Fibroblast of pulmonary artery (primary cell): ENCODE measurements around the gene ARRDC1.

ENCODE experiments used
- DNase-seq: peaks from one replicate; pipeline ENCODE4 v3.0.0-alpha.2; 2010; ENCODE audit warnings: low read depth
- H3K4me3 ChIP-seq: replicated peaks from 2 replicates; pipeline ENCODE4 v1.5.1; 2011; ENCODE audit warnings: low read depth, mild to moderate bottlenecking, control low read depth, low read length, moderate library complexity
- TF ChIP-seq, protein P1 (sequence below): IDR thresholded peaks from 2 replicates; pipeline ENCODE4 v1.5.1; 2011; ENCODE audit warnings: mild to moderate bottlenecking, control low read depth, low read length, inconsistent platforms; ENCODE audit errors: missing control alignments

ARRDC1 gene

DNA sequence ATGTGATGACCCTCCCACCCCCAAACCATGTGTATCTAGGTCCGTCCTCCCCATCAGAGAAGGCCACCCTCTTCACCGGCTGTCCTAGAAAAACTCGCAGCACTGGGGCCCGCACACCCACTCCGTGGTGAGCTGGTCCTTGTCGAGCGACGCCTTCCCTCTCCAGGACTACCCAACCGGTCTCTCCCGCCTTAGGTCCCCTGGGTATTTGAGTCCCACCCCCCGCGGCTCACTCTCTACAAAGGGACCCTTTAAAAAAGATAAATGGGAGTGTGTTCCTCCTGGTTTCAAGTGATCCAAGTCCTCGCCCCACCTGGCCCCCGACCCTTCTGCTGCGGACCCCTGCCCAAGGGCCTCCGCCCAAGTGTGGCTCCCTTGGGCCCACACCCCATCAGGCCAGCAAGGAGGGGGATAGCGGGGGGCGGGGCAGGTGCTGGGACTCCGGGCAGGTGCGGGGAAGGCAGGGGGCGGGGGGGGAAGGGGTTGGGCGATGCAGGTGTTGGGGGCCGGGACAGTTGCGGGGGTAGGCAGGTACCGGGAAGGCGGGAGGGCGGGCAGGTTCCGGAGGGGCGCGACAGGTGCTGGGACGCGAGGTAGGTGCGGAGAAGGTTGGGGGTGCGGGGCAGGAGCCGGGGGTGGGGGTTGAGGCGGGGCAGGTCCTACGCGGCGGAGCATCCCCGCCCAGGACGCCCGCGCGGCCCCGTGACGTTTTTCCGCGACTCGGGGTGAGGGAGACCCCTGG, 970 bp upstream of the ARRDC1 start:
- H3K4me3 ChIP-seq = peak overlapping the region; percentile 53
- no peak for DNase-seq
- TF ChIP-seq, protein P1, sequence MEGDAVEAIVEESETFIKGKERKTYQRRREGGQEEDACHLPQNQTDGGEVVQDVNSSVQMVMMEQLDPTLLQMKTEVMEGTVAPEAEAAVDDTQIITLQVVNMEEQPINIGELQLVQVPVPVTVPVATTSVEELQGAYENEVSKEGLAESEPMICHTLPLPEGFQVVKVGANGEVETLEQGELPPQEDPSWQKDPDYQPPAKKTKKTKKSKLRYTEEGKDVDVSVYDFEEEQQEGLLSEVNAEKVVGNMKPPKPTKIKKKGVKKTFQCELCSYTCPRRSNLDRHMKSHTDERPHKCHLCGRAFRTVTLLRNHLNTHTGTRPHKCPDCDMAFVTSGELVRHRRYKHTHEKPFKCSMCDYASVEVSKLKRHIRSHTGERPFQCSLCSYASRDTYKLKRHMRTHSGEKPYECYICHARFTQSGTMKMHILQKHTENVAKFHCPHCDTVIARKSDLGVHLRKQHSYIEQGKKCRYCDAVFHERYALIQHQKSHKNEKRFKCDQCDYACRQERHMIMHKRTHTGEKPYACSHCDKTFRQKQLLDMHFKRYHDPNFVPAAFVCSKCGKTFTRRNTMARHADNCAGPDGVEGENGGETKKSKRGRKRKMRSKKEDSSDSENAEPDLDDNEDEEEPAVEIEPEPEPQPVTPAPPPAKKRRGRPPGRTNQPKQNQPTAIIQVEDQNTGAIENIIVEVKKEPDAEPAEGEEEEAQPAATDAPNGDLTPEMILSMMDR = no peak

DNA sequence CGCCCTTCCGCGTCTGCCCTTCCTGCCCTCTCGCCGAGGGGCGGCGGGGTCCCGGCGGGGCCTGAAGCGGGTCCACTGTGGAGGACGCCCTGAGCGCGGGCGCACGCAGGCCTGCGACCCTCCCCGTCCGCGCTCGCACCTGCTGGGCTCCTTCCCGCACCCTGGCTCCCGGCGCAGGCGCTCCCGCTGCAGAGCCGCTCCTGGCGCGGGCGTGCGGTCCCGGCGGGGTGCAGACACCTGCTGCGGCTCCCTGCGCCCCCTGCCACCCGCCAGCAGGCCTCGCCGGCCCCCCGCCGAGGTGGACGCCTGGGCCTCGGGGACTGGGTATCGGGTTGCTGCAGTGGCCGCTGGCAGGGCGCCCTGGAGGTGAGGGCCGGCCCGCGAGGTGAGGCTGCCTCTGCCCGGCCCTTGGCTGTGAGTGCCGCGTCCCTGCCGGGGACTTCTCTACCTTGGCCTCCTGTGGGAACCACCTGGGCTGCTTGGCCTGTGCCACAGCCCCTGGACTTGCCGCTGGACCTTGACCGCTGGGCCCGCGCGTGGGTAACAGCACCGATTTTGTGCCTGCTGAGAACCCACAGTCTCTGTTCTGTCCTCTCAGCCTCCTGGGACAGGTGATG, 627 bp downstream of the ARRDC1 start:
- no peak for DNase-seq
- peak overlapping the region; percentile 57 for H3K4me3 ChIP-seq
- TF ChIP-seq, protein P1 = no peak

DNA sequence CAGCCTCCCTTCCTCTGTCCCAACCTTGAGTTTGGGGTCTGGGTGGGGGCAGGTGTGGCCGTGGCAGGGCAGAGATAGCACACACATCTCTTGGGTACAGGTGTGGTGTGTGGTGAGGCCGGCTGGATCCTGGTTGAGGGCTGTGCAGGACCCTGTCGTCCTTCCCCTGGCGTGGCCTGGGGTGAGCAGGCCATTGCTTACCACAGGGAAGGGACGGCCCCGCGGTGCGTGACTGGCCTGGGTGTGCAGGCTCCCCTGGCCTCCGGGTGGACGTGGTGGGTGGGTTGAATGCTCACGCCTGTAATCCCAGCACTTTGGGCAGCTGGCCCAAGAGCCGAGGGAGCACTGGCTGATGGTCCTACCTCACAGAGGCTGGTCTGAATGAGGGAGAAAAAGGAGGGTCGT, 1.2 kb downstream of the ARRDC1 start:
- no peak for DNase-seq
- TF ChIP-seq, protein P1 = no peak
- H3K4me3 ChIP-seq = peak overlapping the region; percentile 57

DNA sequence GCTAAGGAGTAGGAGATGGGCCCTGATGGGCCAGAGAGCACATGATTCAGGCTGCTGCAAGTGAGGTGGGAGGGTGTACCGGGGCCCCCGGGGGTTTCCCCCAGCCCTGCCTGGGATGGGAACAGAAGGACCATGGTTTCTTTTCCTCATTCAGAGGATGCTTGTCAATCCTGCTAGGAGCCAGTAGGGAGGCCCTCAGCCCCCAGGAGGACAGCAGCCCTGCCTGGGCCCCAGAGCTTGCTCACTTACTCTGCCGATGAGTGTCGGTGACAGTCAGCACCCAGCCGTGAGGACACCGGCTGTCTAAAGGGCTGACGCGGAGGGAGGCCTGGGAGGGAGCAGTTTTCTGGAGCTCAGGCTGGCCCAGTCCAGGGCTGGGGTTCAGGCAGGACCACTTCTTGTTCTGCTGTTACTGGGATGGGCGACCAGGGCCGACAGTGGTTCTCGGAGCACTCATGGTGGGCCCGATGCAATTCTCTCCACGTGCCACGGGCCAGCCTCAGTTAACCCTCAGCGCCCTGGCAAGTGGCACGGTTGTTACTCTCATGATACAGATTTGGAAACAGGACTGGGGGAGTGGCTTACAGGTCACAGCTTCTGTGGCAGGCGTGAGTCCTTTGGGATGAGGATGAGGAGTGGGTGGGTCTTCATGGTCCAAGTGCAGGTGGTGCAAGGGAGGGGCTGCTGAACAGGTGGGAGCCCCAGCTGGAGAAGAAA, 1.8 kb downstream of the ARRDC1 start:
- TF ChIP-seq, protein P1 = no peak

DNA sequence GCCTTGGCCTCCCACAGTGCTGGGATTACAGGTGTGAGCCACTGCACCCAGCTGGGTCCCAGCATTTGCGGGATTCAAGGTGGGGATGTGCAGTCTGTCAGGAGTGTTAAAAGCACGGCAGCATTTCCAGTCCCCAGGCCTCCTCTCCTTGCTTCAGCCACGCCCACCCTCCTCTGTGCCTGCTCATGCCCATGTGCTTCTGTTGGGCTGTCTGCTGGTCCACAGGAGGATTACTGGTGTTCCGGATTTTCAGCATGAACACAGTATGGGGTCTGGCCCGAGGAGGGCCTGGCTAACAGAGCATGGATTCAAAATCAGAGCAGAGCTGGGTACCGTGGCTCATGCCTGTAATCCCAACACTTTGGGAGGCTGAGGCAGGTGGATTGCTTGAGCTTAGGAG, 5.5 kb downstream of the ARRDC1 start:
- no peak overlapping the region for H3K4me3 ChIP-seq
- TF ChIP-seq, protein P1 = no peak
- no peak for DNase-seq

More for the DNA sequence above, 1.8 kb downstream of the ARRDC1 start:
- DNase-seq = no peak
- H3K4me3 ChIP-seq = peak overlapping the region; percentile 57

DNA sequence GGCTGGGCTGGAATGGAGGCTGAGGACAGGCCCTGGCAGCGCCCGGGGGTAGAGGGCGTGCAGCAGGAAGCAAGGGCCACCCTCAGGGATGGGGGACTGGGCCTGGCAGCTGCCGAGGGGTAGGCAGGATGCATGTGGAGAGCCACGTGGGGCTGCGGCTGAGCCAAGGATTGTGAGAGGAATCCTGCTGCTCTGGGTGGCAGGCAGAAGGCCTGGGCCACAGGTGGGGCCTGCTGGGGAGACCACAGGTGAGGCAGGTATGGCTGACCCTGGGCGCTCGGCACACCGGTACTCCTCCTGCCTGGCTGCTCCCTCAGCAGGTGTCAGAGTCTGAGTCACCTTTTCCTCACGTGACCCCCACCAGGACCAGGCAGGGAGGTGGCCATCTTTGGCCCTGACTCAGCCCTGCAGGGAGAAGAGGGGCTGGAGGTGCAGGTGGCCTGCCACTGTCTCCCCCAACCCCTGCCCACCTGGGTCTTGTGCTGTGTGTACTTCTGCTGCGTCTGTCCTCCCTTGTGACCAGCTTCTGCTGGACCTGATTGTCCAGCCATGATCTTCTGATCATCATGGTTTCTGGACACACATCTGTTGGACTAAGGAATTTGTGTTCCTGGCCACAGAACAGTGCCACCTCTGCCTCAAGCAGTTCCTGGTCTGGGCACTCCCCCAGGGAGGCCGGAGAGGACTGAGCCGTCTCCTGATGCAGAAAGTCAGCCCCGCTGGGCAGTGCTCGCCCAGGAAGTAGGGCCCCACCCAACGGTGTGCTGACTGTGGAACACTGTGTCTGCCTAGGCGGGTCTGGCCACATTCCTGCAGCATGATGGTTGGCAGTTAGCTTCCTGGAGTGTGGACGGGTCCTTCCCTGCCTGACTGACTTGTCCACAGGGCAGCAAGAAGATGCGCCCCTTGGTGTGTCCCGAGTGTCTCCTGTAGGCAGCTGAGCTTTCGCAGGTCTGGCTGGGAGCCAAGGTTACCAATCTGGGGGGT, 6.4 kb downstream of the ARRDC1 start:
- H3K4me3 ChIP-seq = no peak overlapping the region
- DNase-seq = peak; percentile 74
- TF ChIP-seq, protein P1 = no peak
